Measurements from ENCODE around the gene FGF19.

Gene FGF19

DNA sequence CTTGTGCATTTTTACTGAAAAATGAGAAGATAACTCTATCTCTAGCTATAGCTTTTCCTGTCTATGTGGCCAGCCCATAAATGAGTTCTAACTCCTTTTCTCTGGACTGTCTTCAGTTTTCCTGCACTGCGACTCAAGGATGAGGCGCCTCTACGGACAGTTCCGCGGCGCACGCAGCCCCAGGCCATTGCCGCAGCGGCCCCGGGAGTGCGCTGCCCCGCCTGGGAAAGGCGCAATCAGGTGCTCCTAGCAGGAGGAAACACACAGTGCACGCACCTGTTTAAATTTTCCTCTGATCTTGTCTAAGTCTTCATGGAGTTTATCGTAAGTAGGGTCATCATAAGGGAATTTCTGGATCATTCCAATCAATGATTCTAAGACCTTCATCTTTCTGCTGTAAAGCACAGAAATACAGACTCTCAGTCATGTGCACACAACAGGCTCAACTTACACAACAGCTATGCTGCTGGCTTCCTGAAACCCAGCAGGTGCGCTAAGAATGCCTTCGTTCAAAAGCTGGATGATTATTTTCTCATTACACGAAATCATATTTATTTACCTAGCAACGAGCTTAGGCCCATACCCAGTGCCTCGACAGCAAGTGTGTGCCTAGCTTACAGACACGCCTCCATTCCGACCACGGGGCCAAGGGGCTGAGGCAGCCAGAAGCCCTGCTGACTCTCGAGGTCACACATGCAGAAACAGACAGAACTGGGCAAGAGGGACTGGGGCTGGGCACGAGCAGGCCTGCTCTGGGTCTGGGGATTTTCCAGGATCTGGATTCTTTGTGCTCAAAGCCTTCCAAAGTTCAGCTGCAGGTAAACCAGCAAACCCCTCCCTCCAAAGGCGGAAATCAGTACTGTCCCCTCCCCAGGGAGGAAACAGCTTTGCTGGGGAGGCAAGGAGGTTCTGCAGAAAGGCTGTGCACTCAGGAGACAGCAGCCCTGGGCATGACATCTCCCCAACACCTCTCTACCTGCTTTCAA is 35.9 kb downstream of the FGF19 start:
- DNase-seq = no peak

DNA sequence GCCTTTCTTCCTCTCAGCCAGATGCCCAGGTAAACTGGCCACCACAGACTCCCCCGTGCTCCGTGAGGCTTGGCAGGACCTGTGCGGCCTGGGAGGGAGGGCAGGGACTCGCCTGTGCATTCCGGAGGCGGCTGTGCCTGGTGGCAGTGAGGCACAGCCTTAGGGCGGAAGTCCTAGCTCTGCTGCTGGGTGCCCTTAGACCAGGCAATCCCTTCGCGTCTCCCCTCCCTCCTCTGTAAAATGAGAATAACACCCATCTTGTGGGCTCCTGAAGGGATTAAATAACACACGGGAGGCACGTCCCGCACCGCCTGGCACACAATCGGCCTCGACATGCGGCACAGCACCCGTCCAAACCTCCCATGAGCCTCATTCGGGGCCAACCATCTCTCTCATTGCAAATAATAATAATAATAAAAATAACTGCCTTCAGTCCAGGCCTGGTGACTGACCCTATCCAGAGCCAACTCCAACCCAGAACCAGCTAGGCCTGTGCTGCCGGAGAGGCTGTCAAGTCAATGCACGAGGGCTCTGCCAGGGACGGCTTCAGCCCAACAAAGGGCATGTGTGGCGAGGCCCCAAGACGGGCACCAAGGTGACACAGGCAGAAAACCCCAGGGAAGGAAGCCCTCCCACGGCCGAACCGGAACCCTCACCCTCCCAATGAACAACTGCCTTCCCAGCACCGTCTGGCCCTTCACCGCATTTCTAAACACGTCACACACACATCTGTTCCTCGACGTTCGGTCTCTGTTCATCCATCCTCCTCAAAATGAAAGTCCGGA is 36.9 kb downstream of the FGF19 start:
- DNase-seq = no peak

- no peak for DNase-seq
Observed at GRCh38 chr11:69666261-69666660, 37.6 kb downstream of the FGF19 start.

- DNase-seq = no peak
Observed at GRCh38 chr11:69665669-69666068, 38.2 kb downstream of the FGF19 start.

DNA sequence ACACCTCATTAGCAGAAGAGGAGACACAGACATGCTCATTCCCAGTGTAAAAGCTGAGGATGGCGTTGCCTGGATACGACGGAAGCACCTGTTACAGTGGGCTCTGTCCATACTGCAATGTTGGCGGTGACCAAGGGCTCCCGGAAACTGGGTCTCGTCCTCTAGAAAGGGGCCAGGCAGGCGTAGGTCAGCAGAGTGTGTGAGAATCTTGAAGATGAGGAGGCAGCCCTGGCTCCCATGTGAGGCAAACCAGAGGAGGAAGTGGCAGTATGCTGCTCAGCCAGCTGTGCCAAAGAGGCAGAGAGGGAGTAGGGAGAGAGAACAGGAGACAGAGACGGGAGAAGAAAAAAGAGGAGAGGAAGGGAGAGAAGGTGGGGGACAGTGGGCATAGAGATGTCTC is 38.9 kb downstream of the FGF19 start:
- DNase-seq = no peak

DNA sequence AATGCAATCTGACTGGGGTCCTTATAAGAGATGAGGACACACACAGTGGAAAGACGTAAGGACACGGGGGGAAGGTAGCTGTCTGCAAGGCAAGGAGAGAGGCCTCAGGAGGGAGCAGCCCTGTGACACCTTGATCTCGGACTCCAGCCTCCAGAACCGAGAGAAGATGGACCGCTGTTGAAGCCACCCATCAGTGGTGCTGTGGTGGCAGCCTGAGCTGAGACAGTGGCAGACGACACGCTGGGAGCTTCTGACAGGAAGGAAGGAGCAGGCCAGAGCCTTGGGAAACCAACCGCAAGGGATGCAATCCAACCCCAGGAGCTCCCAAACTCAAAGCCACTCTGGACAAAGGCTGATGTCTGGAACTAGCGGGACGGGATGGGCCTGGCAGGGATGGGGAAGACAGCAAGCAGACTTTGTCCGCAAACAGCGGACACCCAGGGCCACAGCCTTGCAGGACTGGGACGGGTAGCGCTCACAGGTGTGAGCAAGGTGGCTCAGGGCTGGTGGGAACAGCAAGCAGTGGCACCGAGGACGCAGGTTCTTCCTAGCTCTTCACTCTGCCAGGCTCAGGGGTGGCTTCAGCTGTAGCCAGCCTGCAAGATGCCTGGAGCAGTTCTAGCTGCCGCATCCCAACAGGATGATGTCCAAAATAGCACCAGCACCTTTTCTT is 39.6 kb downstream of the FGF19 start:
- no peak for DNase-seq

- no peak for DNase-seq
Observed at GRCh38 chr11:69663326-69663725, 40.5 kb downstream of the FGF19 start.

- no peak for DNase-seq
Observed at GRCh38 chr11:69662806-69663205, 41.0 kb downstream of the FGF19 start.

DNA sequence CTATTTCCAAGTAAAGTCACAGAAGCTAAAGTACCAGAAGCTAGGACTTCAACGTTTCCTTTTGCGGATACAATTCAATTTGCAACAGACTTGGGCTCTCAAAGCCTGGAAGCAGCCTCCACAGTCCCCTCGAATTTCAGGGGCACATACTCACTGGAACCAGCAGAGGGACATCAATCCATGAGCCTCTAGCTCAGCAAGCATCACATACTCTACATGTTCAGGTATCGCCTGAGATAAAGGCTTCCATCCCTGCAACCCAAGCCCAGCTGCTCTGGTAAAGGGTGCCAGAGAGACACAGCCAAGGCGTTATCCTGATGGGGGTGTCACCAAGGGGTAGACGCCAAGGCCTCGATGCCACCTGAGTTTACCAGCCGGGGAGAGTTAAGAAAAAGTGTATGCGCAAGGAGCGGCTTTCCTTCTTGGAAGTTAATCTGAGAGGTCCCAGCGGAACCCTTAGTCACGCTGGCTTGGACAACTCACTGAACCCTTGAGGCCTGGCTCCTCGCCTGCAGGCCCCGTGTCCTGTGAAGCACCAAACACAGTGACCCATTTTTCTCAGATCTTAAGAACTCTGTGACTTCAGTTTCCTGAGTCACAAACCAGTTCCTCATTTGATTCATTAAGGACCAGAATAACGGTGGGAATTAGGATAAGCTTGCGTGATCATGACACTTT is 41.7 kb downstream of the FGF19 start:
- no peak for DNase-seq

DNA sequence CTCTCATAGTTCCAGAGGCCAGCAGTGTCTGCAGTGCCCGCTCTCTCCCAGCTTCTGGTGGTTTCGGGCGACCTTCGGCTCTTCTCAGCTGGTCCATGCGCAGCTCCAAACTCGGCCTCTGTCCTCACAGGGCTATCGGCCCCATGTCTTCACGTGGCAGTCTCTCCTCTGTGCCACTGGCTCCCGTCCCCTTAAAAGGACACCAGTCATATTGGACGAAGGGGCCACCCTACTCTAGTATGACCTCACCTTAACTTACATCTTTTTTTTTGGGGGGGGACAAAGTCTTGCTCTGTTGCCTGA is 42.5 kb downstream of the FGF19 start:
- no peak for DNase-seq

GRCh38 chr11:69660001-69660500 is 43.8 kb downstream of the FGF19 start:
- no peak for DNase-seq

GRCh38 chr11:69659591-69659990 is 44.2 kb downstream of the FGF19 start:
- DNase-seq = no peak

GRCh38 chr11:69658626-69659450 is 45.0 kb downstream of the FGF19 start:
- DNase-seq = no peak

DNA sequence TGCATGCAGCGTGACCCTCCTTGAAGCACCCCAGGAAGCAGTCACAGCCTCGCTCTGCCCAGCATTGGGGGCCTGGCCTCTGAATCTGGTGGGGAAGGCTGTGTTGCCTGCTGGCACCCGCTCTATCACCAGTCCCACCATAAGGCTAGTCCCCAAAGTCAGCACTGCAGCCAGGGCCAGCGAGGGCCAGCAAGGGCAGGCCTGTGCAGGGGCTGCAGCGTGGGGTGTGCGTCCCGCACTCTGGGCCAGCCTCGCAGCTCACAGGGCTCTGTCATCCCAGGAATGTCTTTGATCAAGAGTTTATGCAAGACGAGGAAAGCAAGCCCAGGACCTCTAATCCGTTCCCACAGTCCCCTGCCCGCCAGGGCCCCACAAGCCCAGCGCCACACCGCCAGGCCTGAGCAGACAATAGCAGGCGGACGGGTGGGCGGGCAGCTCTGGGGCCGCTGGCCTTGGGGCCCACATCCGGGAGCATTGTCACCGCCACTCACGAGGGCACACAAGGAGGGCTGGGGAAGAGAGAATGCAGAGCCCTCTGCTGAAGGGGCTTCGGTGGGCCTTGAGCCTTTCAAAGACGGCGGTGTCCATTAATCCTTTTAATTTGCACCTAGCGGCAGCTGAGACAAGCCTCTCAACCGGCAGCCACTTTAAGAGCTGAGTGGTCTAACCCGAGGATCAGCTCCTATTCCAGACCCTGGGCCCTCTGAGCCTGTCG is 45.8 kb downstream of the FGF19 start:
- no peak for DNase-seq

- DNase-seq = no peak
Observed at GRCh38 chr11:69657456-69657910, 46.3 kb downstream of the FGF19 start.

DNA sequence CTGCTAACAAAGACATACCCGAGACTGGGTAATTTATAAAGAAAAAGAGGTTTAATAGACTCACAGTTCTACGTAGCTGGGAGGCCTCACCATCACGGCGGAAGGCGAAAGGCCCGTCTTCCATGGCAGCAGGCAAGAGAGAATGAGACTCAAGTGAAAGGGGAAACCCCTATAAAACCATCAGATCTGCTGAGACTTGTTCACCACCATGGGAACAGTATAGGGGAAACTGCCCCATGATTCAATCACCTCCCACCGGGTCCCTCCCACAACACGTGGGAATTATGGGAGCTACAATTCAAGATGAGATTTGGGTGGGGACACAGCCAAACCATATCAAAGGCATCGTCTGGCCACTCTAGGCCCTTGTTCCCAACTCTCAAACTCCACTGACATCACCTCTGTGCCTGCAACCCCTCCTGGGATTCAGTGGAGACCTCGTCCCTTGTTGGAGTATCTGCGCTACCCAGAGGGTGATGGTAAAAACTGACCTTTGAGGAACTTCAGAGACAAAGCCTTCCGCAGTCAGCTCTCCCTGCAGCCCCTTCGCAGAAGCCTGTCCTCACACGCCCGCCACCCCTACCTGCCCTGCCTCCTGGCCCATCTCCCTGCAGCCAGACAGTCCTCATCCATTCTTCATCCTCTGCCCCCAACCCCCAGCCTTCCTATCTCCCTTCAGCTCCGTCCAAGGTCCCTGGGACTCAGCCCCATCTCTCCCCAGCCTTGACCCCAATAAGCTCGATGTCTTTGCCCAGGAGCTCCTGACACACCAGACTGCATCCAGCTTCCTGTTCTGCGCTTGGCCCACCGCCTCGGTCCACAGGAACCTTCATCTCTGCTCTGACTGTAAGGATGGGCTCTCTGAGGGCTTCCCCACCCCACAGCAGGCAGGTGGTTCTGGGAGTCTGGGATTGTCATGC is 47.0 kb downstream of the FGF19 start:
- no peak for DNase-seq

DNA sequence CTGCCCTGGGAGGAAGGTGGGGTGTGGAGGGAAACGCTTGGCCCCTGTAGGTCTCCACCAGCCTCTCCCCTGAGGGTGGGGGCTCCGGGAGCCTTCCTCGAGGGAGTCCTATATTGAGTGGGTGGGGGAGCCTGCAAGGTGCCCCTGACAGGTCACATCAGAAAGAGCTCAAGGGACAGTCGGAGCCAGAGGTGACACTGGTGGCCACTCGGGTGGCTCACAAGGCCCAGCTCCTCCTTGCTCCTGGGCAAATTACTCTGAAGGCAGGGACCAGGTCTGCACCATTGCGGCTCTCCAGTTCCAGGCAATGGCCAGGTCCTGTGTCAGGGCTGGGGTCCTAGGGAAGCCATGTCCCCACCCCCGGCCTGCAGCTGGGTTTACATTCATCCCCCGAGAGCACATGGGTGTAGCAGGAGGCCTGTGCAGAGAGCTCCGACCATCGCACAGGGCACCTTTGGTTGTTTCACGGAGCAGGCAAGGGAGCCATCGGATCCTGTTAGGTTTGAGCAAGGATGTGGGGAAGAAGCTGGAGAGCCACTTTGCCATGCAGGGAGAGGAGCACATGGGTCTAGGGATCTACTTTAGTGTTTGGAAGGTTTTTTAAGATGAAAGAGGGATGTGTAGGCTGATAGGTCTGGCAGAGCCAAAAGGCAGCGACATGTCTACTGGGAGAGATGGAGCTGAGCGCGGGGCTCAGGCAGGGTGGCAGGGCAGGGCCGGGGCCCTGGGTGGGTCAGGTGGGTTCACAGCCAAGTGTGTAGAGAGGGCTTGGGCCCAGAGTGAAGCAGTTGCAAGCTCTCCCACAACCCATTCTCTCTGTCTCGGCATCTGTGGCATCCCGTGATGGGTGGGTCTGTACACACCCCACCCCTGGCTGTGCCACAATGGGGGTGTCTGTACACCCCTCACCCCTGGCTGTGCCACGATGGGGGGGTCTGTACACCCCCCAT is 48.1 kb downstream of the FGF19 start:
- DNase-seq = no peak

DNA sequence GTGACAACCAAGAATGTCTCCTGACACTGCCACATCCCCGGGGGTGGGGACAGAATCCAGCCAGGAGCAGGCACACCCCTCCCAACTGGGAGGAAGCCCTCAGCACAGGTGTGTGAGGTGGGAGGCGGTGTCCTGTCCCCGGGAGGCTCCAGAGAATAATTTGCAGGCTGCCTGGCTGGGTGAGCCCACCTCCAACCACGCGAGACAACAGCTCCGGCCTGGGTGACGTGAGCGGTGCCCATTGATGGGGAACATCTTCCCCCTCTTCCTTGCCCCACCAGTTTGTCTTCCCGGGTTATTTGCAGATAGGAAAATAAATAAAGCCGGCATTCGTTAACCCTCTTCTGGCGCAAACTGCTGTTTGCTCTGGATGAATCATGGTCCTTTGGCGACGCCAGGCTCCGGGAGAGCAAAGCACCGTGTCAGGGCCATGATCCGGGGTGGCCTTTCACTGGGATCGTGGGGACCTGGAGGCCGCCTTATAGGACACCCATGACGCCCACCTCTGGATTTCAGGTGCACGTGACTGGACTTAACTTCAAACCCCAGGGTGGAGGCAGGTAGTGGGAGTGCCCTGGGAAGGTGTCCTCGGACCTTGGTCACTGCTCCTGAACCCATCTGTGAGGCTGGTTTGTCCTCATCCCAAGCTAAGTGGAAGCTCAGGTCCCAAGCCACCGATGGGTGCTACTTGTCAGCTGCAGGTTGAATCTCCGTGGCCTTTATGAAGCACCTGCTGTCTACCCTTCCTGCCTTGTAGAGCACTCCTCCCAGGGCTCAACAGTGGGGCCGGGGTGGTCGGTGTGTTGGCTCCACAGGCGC is 49.0 kb downstream of the FGF19 start:
- no peak for DNase-seq
